T-helper 1 cell treated with Interleukin-12 subunit alpha and Interleukin-12 subunit beta and Interleukin-4 antibody, amounts not matched to agents 30 ng/mL and 1 ng/mL, for 36 hours (primary cell): ENCODE data around the gene FAM163A. TPM values are rescaled to one million over a fixed set of nuclear protein-coding genes. Genes with fewer than 3 reads are reported as not detected.

Experiments used
- intact Hi-C: fragments of 100-400 bp; cut with micrococcal nuclease; formaldehyde crosslinking; loops from one replicate; pipeline ENCODE4 v1.15.1; 2024
- total RNA-seq: library from RNA; stranded (reverse); gene quantifications from 2 replicates; pipeline ENCODE4 v1.2.3, GENCODE V29; 2022

Gene FAM163A
- total RNA-seq, 1 donor from 2014 or later = not detected

DNA sequence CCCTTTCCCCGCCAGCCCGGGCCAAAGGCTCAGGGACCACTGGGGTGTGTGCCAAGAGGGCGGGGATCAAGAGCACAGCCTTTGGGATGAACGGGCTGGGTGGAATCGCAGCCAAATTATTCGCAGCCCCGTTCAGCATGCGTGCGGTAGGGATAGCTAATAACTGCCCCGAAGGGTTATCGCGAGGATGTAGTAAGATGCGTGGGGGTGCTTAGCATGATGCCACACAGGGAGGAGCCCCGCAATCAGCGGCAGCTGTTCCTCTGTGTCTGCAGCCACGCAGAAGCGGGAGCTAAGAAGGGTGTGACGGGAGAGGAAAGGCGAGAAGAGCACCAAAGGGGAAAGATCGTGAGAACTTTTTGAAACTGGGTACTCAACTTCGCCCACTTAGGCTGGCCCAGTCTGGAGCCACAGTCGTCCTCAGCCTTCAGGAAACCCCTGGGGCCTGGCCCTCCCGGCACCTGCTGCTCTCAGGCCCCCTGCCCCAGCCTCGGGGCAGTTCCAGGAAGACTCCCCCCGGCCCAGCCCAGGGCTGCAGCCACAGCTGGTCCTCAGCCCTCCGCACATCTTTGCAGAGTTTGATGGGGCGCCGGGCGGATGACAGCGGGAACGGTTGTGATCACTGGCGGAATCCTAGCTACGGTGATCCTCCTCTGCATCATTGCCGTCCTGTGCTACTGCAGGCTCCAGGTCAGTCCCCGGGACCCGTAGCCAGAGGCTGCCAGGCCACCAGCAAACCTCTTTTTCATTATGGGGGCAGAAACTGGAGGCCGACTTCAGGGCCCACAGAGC, 69.6 kb downstream of the FAM163A start:
- intact Hi-C loops = loop anchor here (5.0 kb wide), 1 partner anchor 1040 kb away; no protein-coding TSS in a partner anchor

DNA sequence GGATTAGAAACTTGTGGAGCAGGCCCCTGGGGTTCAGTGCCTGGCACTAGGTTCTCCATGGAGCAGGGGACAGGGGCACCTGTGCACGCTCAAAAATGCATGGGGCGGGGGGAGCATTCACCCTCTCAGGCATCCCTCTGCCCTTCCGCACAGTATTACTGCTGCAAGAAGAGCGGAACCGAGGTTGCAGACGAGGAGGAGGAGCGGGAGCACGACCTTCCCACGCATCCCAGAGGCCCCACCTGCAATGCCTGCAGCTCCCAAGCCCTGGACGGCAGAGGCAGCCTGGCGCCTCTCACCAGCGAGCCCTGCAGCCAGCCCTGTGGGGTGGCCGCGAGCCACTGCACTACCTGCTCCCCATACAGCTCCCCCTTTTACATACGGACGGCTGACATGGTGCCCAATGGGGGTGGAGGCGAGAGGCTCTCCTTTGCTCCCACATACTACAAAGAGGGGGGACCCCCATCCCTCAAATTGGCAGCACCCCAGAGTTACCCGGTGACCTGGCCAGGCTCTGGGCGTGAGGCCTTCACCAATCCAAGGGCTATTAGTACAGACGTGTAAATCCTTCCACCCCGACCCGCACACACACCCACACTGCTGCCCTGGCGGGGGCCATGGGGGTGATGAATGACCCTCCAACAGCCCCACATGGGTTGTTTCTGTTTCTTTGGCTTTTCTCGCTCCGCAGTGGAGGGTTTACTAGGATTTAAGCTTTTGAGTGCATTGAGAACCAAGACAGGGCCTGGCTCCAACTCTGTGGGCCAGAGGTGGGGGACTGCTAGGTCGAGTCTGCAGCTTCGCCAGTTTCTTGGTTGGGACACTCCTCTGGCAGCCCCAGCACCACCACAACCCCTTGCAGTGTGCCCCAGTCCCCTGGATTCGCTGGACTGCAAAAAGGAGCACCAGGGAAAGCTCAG, 70.8 kb downstream of the FAM163A start:
- intact Hi-C loops = loop anchor here (1.0 to 5.0 kb wide), 13 partner anchors 25 to 1282 kb away; partner anchors contain the start of genes CEP350, QSOX1 and TOR1AIP1

DNA sequence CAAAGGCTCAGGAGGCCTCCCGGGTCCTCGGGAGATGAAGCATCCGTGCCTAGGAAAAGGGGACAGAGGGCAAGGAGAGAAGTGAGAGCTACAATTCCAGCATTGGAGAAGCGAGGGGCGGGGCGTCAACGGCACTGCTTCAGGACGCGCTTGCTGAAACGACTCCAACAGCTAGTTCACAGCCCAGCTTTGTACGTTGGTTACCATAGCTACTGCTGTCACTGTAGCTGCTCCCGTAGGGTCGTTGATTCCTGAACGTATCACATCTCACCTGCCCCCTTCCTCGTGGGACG, 71.4 kb downstream of the FAM163A start:
- intact Hi-C loops = loop anchor here (1.0 to 5.0 kb wide), 13 partner anchors 24 to 1282 kb away; partner anchors contain the start of genes CEP350, QSOX1 and TOR1AIP1

DNA sequence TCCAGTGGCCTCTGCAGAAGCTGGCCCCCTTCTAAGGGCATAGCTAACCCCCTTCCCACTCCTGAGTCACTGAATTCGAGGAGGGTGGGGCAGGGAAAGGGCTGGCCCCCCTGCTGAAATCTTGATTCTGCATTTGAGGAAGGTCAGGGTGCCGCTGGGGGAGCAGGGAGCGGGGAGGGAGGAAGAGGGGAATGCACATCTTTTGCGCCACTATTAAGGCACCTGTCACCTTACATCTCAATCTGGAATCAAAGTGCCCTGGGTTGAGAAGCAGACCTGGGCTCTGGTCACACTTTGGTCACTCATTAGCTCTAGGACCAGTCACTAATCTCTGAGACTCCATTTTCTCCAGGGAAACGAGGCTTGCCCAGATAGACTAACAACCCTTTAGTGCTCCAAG, 72.5 kb downstream of the FAM163A start:
- intact Hi-C loops = loop anchor here (2.0 kb wide), 6 partner anchors 23 to 735 kb away; partner anchors contain the start of gene QSOX1

GRCh38 chr1:179816196-179816960, 73.3 kb downstream of the FAM163A start:
- intact Hi-C loops = no loop called here

DNA sequence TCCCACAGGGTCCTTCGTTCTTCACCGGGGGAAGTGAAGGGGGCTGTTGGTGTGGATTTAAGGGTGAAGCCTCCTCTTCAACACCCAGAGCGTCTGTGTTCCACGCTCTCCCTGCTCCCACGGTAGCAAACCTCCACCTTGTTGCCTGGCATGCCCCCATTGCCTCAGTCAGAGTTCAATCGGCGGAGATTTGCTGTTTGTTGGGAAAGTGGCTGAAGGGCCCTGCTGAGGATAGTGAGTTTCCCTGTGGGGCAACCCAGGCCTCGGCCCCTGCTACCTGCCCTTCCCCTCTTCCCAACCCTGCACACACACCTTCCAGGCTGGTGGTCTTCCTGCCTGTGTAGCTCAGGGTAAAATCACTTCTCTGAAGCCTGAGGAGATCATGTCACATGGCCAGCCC, 74.0 kb downstream of the FAM163A start:
- intact Hi-C loops = no loop called here

GRCh38 chr1:179817789-179818188, 74.7 kb downstream of the FAM163A start:
- intact Hi-C loops = no loop called here

GRCh38 chr1:179818260-179818659, 75.2 kb downstream of the FAM163A start:
- intact Hi-C loops = no loop called here

DNA sequence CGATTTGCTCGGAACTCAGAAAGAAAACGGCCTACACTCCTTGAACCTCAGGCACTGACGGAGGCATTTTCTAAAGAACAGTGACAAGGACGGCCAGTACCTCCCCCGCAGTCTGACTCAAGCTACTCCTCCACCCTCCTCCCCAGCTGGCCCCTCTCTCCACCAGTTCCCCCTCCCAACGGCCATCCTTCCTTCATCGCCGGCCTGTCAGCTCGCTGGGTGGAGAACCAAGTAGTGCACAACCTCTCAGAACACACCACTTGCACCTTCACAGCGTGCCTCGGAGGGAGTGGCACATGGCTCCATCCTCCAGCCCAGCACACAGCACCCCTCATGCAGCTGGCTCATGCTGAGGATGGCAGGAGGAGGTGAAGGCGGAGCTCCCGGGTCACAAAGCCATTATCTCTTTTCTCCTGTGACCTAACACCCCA, 75.7 kb downstream of the FAM163A start:
- intact Hi-C loops = no loop called here

- intact Hi-C loops = no loop called here
These were observed 77.3 kb downstream of the FAM163A start for GRCh38 chr1:179820226-179820970.

- intact Hi-C loops = no loop called here
These were observed 78.4 kb downstream of the FAM163A start for GRCh38 chr1:179821524-179821923.

- intact Hi-C loops = no loop called here
These were observed 79.0 kb downstream of the FAM163A start for GRCh38 chr1:179822065-179822464.

GRCh38 chr1:179823693-179824092, 80.6 kb downstream of the FAM163A start:
- intact Hi-C loops = no loop called here

GRCh38 chr1:179824265-179824664, 81.2 kb downstream of the FAM163A start:
- intact Hi-C loops = no loop called here

DNA sequence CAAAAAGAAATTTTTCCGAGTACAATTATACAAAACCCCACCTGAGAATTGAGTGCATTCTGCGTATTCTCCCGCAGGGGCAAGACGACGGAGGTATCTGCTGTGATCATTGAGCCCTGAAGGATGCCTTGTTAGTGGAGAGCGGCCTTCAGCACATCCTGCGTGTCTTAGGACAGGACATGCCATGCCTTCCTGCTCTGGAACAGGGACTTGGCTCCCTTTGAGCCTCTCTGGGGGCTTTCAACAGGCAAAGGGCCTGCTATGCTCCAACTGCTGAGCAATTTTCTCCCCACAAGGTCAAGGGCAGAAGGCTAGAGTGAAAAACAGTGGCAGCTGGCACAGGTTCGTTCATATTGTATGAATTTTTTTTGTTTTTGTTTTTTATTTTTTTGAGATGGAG, 82.1 kb downstream of the FAM163A start:
- intact Hi-C loops = no loop called here

DNA sequence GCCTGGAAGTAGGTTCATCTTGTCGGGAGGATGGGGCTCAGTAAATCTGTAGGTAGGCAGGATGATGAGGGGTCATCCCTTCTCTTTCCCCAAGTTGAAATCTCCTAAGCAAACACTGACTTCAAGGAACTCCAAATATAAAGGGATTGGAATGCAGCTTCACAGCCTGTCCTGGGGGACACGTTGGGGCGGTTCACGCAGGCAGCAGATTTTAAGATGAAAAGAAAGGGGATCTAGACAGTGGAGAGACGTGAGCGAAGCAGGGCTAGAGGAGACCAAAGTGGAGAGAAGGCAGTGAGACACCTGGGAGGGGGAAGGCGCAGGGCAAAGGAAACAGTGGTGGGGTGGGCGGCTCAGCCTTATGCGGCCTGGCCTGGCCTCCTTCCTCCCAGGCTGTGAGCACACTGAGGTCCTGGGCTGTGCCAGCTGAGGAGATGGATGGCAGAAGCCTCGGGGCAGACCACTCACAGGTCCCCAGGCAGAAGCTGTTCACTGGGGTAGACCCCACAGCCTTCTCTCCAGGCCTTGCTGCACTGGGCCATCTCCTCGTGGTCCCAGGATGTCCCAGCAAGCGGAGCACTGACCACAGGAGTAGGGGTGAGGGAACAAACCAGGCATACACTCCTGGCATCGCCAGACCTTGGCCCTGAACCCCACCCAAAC, 82.8 kb downstream of the FAM163A start:
- intact Hi-C loops = no loop called here

DNA sequence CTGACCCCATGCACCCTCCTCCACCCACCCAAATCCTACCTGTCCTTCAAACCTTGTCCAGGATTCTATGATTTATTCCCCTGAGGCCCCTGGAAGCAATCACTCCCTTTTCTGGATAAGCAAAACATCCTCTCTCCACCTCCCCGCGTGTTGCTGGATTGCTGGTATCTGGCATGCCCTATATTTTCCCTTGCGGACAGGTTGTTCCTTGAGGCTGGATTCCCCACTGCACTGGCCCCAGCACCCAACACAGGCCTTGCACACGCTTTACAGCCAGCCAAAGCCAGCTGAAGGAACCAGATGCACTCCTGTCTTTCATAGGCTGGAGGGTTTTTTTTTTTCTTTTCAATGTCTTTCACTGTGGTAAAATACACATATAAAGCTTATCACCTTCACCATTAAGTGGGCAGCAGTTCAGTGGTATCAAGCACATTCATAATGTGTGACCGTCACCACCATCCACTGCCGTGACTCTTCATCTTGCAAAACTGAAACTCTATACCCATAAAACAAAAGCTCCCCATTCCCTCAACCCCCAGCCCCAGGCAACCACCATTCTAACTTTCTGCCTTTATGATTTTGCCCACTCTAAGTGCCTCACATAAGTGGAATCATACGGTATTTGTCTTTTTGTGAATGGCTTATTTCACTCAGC, 83.7 kb downstream of the FAM163A start:
- intact Hi-C loops = no loop called here

DNA sequence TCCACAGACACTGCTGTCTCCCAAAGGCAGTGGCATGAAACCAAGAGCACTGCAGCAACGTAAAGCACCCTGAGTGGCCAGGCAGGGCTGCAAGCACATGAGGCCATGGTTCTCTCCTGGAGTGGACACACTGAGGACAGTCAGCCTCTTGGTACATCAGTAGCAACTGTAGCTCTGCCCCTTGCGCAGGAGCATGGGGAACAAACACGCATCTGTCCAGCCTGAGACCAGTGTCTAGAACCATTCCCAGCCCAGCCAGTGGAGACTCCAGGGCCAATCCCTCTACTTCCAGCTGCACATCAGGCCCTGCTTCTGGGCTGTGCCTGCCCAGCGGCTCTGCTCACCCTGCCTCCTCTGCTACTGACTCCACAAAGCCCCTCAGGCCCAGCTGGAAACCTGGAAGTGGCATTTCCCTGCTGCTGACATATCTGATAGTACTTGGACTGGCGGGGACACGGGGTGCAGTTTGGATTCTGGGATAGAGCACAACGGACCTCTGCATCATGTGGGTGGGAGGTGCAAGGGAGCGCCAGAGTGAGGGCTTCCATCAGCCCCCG, 85.5 kb downstream of the FAM163A start:
- intact Hi-C loops = no loop called here

- intact Hi-C loops = no loop called here
These were observed 88.1 kb downstream of the FAM163A start for GRCh38 chr1:179831225-179831624.
